Measurements from ENCODE around the gene ZNF219. TPM values are rescaled to one million over a fixed set of nuclear protein-coding genes. Genes with fewer than 3 reads are reported as not detected.

ZNF219 gene
- total RNA-seq, 2 experiments from 2014 or later = 9.8 to 15.5 TPM

GRCh38 chr14:21053184-21054122, 45.0 kb downstream of the ZNF219 start:
- H3K4me1 ChIP-seq (ENCODE audit: insufficient read depth, low read length, poor library complexity, severe bottlenecking) = no peaks in the 10 kb centered on the region
- H3K27ac ChIP-seq (ENCODE audit: low read depth, low read length, poor library complexity, severe bottlenecking) = no peak overlapping the region
- no peak for DNase-seq (ENCODE audit: low spot score)
- TF ChIP-seq EZH2phosphoT487 (IDR thresholded peaks at IDR 0.05; ENCODE audit: borderline replicate concordance, low read depth, low read length) (no peak), CTCF (conservative IDR thresholded peaks at IDR 0.05; ENCODE audit: low read length) (no peak)
- H3K9me3 ChIP-seq (ENCODE audit: low read length) = no peaks in the 10 kb centered on the region
- ChIA-PET CTCF (ENCODE audit: unreplicated experiment) (no interaction called here), POLR2A (interaction anchor here (0.7 kb wide), 1 partner anchor 18 kb away, joined by 3 read pairs; no protein-coding TSS in a partner anchor)
- H3K4me3 ChIP-seq (ENCODE audit: low read depth, low read length, poor library complexity, severe bottlenecking) = no peak overlapping the region
- BruUV-seq (replicated peaks) = no TSS peak
- no peak overlapping the region for H3K4me2 ChIP-seq (ENCODE audit: low read length)
- H4K20me1 ChIP-seq (ENCODE audit: insufficient read depth, low read length) = no peaks in the 10 kb centered on the region
- no peaks in the 10 kb centered on the region for H3K36me3 ChIP-seq (ENCODE audit: insufficient read depth, low read length)
- no peak overlapping the region for H2AFZ ChIP-seq (ENCODE audit: low read length)
- intact Hi-C loops (cut with micrococcal nuclease; ENCODE audit: unreplicated experiment) = no loop called here
- no peaks in the 10 kb centered on the region for H3K79me2 ChIP-seq (ENCODE audit: insufficient read depth, low read depth, low read length)
- H3K9me2 ChIP-seq (ENCODE audit: insufficient read depth, low read length) = no peaks in the 10 kb centered on the region

- H3K27ac ChIP-seq (ENCODE audit: low read depth, low read length, poor library complexity, severe bottlenecking) = no peak overlapping the region
- H3K4me1 ChIP-seq (ENCODE audit: insufficient read depth, low read length, poor library complexity, severe bottlenecking) = no peaks in the 10 kb centered on the region
- H2AFZ ChIP-seq (ENCODE audit: low read length) = no peak overlapping the region
- intact Hi-C loops (cut with micrococcal nuclease; ENCODE audit: unreplicated experiment) = no loop called here
- no peaks in the 10 kb centered on the region for H3K9me3 ChIP-seq (ENCODE audit: low read length)
- no peaks in the 10 kb centered on the region for H4K20me1 ChIP-seq (ENCODE audit: insufficient read depth, low read length)
- TF ChIP-seq CTCF (conservative IDR thresholded peaks at IDR 0.05; ENCODE audit: low read length) (no peak), EZH2phosphoT487 (IDR thresholded peaks at IDR 0.05; ENCODE audit: borderline replicate concordance, low read depth, low read length) (no peak)
- no peaks in the 10 kb centered on the region for H3K79me2 ChIP-seq (ENCODE audit: insufficient read depth, low read depth, low read length)
- ChIA-PET POLR2A (interaction anchor here (0.5 kb wide), 1 partner anchor 101 kb away, joined by 3 read pairs; no protein-coding TSS in a partner anchor), CTCF (ENCODE audit: unreplicated experiment) (no interaction called here)
- no peak overlapping the region for H3K4me2 ChIP-seq (ENCODE audit: low read length)
- H3K36me3 ChIP-seq (ENCODE audit: insufficient read depth, low read length) = no peaks in the 10 kb centered on the region
- no TSS peak for BruUV-seq (replicated peaks)
- no peaks in the 10 kb centered on the region for H3K9me2 ChIP-seq (ENCODE audit: insufficient read depth, low read length)
- no peak overlapping the region for H3K4me3 ChIP-seq (ENCODE audit: low read depth, low read length, poor library complexity, severe bottlenecking)
- DNase-seq (ENCODE audit: low spot score) = no peak
Measured at GRCh38 chr14:21050597-21050996, 47.9 kb downstream of the ZNF219 start.

- no peak overlapping the region for H2AFZ ChIP-seq (ENCODE audit: low read length)
- H3K4me2 ChIP-seq (ENCODE audit: low read length) = no peak overlapping the region
- H3K27ac ChIP-seq (ENCODE audit: low read depth, low read length, poor library complexity, severe bottlenecking) = no peak overlapping the region
- H3K4me1 ChIP-seq (ENCODE audit: insufficient read depth, low read length, poor library complexity, severe bottlenecking) = no peaks in the 10 kb centered on the region
- intact Hi-C loops (cut with micrococcal nuclease; ENCODE audit: unreplicated experiment) = no loop called here
- no peaks in the 10 kb centered on the region for H3K79me2 ChIP-seq (ENCODE audit: insufficient read depth, low read depth, low read length)
- H3K9me2 ChIP-seq (ENCODE audit: insufficient read depth, low read length) = no peaks in the 10 kb centered on the region
- no peaks in the 10 kb centered on the region for H3K36me3 ChIP-seq (ENCODE audit: insufficient read depth, low read length)
- TF ChIP-seq CTCF (conservative IDR thresholded peaks at IDR 0.05; ENCODE audit: low read length) (no peak), EZH2phosphoT487 (IDR thresholded peaks at IDR 0.05; ENCODE audit: borderline replicate concordance, low read depth, low read length) (no peak)
- ChIA-PET CTCF (ENCODE audit: unreplicated experiment) (no interaction called here), POLR2A (no interaction called here)
- H3K4me3 ChIP-seq (ENCODE audit: low read depth, low read length, poor library complexity, severe bottlenecking) = no peak overlapping the region
- no TSS peak for BruUV-seq (replicated peaks)
- no peaks in the 10 kb centered on the region for H4K20me1 ChIP-seq (ENCODE audit: insufficient read depth, low read length)
- H3K9me3 ChIP-seq (ENCODE audit: low read length) = no peaks in the 10 kb centered on the region
- DNase-seq (ENCODE audit: low spot score) = no peak
Measured at GRCh38 chr14:21049271-21049673, 49.2 kb downstream of the ZNF219 start.
